ENCODE measurements around the gene NEMP1.
A peak's percentile ranks its signal among the peaks of the same experiment; 100 is the strongest.

DNA sequence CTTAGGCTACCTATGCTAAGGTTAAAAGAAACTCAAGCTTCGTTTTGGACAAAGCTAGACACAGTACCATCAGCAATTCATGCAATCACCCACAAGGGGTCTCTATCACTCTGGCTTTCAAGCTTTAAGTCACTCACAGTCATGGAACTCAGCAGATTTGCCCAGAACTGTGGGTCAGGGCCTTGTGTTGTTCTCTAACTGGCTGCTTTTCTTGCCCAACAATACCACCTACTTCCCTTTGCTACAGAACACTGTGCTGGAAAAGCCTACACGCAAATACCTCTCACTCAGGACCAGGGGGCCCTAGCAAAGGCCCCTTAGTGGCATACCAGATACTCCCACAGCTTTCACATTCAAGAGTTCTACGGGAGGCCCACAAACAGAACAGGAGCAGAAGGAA, 9.1 kb downstream of the NEMP1 start:
- no peak for TF ChIP-seq POLR2A (IDR thresholded peaks at IDR 0.05)
- TF ChIP-seq, protein P1, sequence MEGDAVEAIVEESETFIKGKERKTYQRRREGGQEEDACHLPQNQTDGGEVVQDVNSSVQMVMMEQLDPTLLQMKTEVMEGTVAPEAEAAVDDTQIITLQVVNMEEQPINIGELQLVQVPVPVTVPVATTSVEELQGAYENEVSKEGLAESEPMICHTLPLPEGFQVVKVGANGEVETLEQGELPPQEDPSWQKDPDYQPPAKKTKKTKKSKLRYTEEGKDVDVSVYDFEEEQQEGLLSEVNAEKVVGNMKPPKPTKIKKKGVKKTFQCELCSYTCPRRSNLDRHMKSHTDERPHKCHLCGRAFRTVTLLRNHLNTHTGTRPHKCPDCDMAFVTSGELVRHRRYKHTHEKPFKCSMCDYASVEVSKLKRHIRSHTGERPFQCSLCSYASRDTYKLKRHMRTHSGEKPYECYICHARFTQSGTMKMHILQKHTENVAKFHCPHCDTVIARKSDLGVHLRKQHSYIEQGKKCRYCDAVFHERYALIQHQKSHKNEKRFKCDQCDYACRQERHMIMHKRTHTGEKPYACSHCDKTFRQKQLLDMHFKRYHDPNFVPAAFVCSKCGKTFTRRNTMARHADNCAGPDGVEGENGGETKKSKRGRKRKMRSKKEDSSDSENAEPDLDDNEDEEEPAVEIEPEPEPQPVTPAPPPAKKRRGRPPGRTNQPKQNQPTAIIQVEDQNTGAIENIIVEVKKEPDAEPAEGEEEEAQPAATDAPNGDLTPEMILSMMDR (IDR thresholded peaks at IDR 0.05), result peak; percentile 87 to 97 (median 93)

Data from right lobe of liver (tissue), 4 donors.